H1 (cell line): Measurements from ENCODE around the gene LOC101059915.

Experiments used
- CTCF ChIA-PET: fragments of 300-600 bp; sonication (Branson Sonifier 250); formaldehyde crosslinking; loops from one replicate; lab custom pipeline; 2021; ENCODE audit not compliant: partially characterized antibody; lab: Charles Lee
- POLR2A ChIA-PET: fragments of 300-600 bp; sonication (Branson Sonifier 250); formaldehyde crosslinking; loops from one replicate; lab custom pipeline; 2021; ENCODE audit warnings: inconsistent platforms; ENCODE audit not compliant: partially characterized antibody; lab: Charles Lee
- DNase-seq, 2 experiments: peaks; one replicate each; pipeline versions ENCODE4 v3.0.0 to v3.0.0-alpha.2; 2010 to 2022; ENCODE audit warnings: low spot score in 2 of 2, low read depth in 1 of 2, mixed read lengths in 1 of 2
- FAIRE-seq: peaks from 2 replicates; lab custom pipeline; 2011; peaks lifted over from hg19 to GRCh38; lab: Jason Lieb, UNC
- H2AFZ ChIP-seq: 2 replicates; pipeline ENCODE4 v1.8.1; 2012; ENCODE audit warnings: low read length, inconsistent platforms
- H2AK5ac ChIP-seq: 2 replicates; pipeline ENCODE4 v1.6.1; 2013; ENCODE audit warnings: low read depth, low read length
- H2BK120ac ChIP-seq: replicated peaks from 2 replicates; pipeline ENCODE3; 2013; ENCODE audit warnings: low read depth, low read length, inconsistent platforms
- H2BK12ac ChIP-seq: 2 replicates; pipeline ENCODE4 v1.6.1; 2013; ENCODE audit warnings: low read depth, low read length
- H2BK15ac ChIP-seq: 2 replicates; pipeline ENCODE4 v1.6.1; 2013; ENCODE audit warnings: low read length
- H2BK20ac ChIP-seq: 2 replicates; pipeline ENCODE4 v1.6.1; 2013; ENCODE audit warnings: low read length
- H2BK5ac ChIP-seq: 2 replicates; pipeline ENCODE4 v1.6.1; 2013; ENCODE audit warnings: low read depth, low read length
- H3K14ac ChIP-seq: 2 replicates; pipeline ENCODE4 v1.6.1; 2013; ENCODE audit warnings: inconsistent platforms; ENCODE audit not compliant: insufficient read length
- H3K18ac ChIP-seq: 2 replicates; pipeline ENCODE4 v1.6.1; 2013; ENCODE audit warnings: low read length; ENCODE audit errors: extremely low read depth
- H3K23ac ChIP-seq: 2 replicates; pipeline ENCODE4 v1.6.1; 2013; ENCODE audit warnings: inconsistent platforms; ENCODE audit not compliant: insufficient read length
- H3K23me2 ChIP-seq: 2 replicates; pipeline ENCODE4 v1.6.1; 2013; ENCODE audit warnings: low read depth, low read length
- H3K27ac ChIP-seq: 2 replicates; pipeline ENCODE4 v1.6.1; 2011; ENCODE audit warnings: low read depth, low read length, inconsistent platforms
- H3K27me3 ChIP-seq, 4 experiments: replicated peaks in 1 of 4; 1 replicate in 1 of 4; 2 replicates in 3 of 4; pipeline versions ENCODE4 v1.6.1 to v1.8.1; 2011 to 2013; ENCODE audit warnings: low read length in 3 of 4, mild to moderate bottlenecking in 3 of 4, inconsistent platforms in 2 of 4, mixed read lengths in 2 of 4, moderate library complexity in 1 of 4; ENCODE audit not compliant: control insufficient read depth in 3 of 4, insufficient read depth in 3 of 4; ENCODE audit errors: extremely low read depth in 1 of 4
- H3K36me3 ChIP-seq, 4 experiments: 2 replicates each; pipeline versions ENCODE4 v1.6.1 to v1.8.1; 2011 to 2013; ENCODE audit warnings: mild to moderate bottlenecking in 4 of 4, low read length in 3 of 4, moderate library complexity in 2 of 4, control low read depth in 1 of 4, inconsistent platforms in 1 of 4; ENCODE audit not compliant: insufficient read depth in 4 of 4, control insufficient read depth in 2 of 4
- H3K4ac ChIP-seq: replicated peaks from 2 replicates; pipeline ENCODE3; 2013; ENCODE audit warnings: low read length, low read depth, mixed read lengths, inconsistent platforms; ENCODE audit not compliant: insufficient read length
- H3K4me1 ChIP-seq, 4 experiments: replicated peaks in 1 of 4; 1 replicate in 1 of 4; 2 replicates in 3 of 4; pipeline versions ENCODE4 v1.6.1 to v1.8.1; 2011 to 2013; ENCODE audit warnings: low read length in 3 of 4, inconsistent platforms in 2 of 4, mixed read lengths in 1 of 4; ENCODE audit not compliant: insufficient read depth in 4 of 4, control insufficient read depth in 3 of 4
- H3K4me2 ChIP-seq, 2 experiments: 2 replicates each; pipeline versions ENCODE4 v1.6.1 to v1.8.1; 2011 to 2013; ENCODE audit warnings: low read depth in 2 of 2, low read length in 2 of 2, control low read depth in 1 of 2, inconsistent platforms in 1 of 2, mild to moderate bottlenecking in 1 of 2; ENCODE audit not compliant: insufficient read depth in 1 of 2
- H3K4me3 ChIP-seq, 4 experiments: fragments of 200-600, 300-600 bp in 1 of 4; sonication (generic), shearing (Covaris generic), sonication (Bioruptor Twin) in 1 of 4; 2 replicates each; pipeline versions ENCODE4 v1.5.1 to v1.8.1; 2011 to 2016; ENCODE audit warnings: low read length in 4 of 4, low read depth in 3 of 4, control low read depth in 2 of 4, inconsistent platforms in 2 of 4, mild to moderate bottlenecking in 2 of 4, mixed read lengths in 1 of 4, moderate library complexity in 1 of 4; ENCODE audit not compliant: insufficient read depth in 2 of 4; ENCODE audit errors: extremely low read depth in 1 of 4
- H3K56ac ChIP-seq: replicated peaks from 2 replicates; pipeline ENCODE3; 2013; ENCODE audit warnings: low read depth, mild to moderate bottlenecking, mixed read lengths, low read length, inconsistent platforms; ENCODE audit not compliant: insufficient read length
- H3K79me1 ChIP-seq: 2 replicates; pipeline ENCODE4 v1.6.1; 2013; ENCODE audit warnings: low read depth, low read length, control low read depth
- H3K79me2 ChIP-seq, 2 experiments: 2 replicates each; pipeline versions ENCODE4 v1.6.1 to v1.8.1; 2012 to 2013; ENCODE audit warnings: low read length in 2 of 2, mild to moderate bottlenecking in 2 of 2, inconsistent platforms in 1 of 2; ENCODE audit not compliant: insufficient read depth in 2 of 2, control insufficient read depth in 1 of 2
- H3K9ac ChIP-seq, 4 experiments: replicated peaks in 1 of 4; 1 replicate in 1 of 4; 2 replicates in 3 of 4; pipeline versions ENCODE4 v1.6.1 to v1.8.1; 2011 to 2013; ENCODE audit warnings: low read depth in 3 of 4, low read length in 3 of 4, control low read depth in 2 of 4, mild to moderate bottlenecking in 2 of 4, moderate library complexity in 2 of 4, inconsistent platforms in 1 of 4; ENCODE audit errors: extremely low read depth in 1 of 4
- H3K9me3 ChIP-seq, 2 experiments: 2 replicates each; pipeline versions ENCODE4 v1.6.1 to v1.8.1; 2012 to 2013; ENCODE audit warnings: mild to moderate bottlenecking in 2 of 2, moderate library complexity in 2 of 2, control low read depth in 1 of 2, inconsistent platforms in 1 of 2, low read depth in 1 of 2, low read length in 1 of 2, mixed read lengths in 1 of 2; ENCODE audit not compliant: insufficient read depth in 2 of 2
- H4K20me1 ChIP-seq, 2 experiments: replicated peaks in 1 of 2; 2 replicates each; pipeline versions ENCODE3 to v1.8.1; 2011 to 2013; ENCODE audit warnings: inconsistent platforms in 2 of 2, low read length in 2 of 2, mild to moderate bottlenecking in 1 of 2; ENCODE audit not compliant: insufficient read depth in 2 of 2, control insufficient read depth in 1 of 2
- H4K5ac ChIP-seq: 2 replicates; pipeline ENCODE4 v1.6.1; 2013; ENCODE audit warnings: low read length, low read depth, mixed read lengths, inconsistent platforms; ENCODE audit not compliant: insufficient read length
- H4K8ac ChIP-seq: 2 replicates; pipeline ENCODE4 v1.8.0; 2013; ENCODE audit warnings: mild to moderate bottlenecking, moderate library complexity, low read length, inconsistent platforms; ENCODE audit not compliant: insufficient read depth; ENCODE audit errors: extremely low read depth
- H4K91ac ChIP-seq: replicated peaks from 2 replicates; pipeline ENCODE3; 2013; ENCODE audit warnings: low read length, mixed read lengths, inconsistent platforms; ENCODE audit not compliant: insufficient read length
- GTF2F1 ChIP-seq: IDR thresholded peaks from 2 replicates; pipeline ENCODE4 v1.6.1; 2012; ENCODE audit warnings: low read depth, low read length, improper control_type of control experiment, borderline replicate concordance
- KDM1A ChIP-seq: fragments of 200-600, 300-600 bp; sonication (generic); IDR thresholded peaks from 2 replicates; pipeline ENCODE4 v1.7.1; 2016; ENCODE audit warnings: mild to moderate bottlenecking, low read length, borderline replicate concordance
- SP1 ChIP-seq: IDR thresholded peaks from 2 replicates; pipeline ENCODE4 v1.6.1; 2011; ENCODE audit warnings: low read depth, low read length
- WGBS, 2 experiments: shearing (Covaris generic) in 1 of 2; methylation state at CpG; one replicate each; pipeline versions ENCODE4 v1.1.6 to v1.1.7; 2013 to 2015; ENCODE audit warnings: low lambda C conversion rate in 2 of 2, mixed read lengths in 2 of 2, inconsistent platforms in 1 of 2, low coverage in 1 of 2, missing lambda C conversion rate in 1 of 2; ENCODE audit not compliant: insufficient replicate concordance in 2 of 2, insufficient coverage in 1 of 2, insufficient read length in 1 of 2; ENCODE audit errors: extremely low coverage in 1 of 2, missing lambda C conversion rate in 1 of 2; 5-methylcytosine and 5-hydroxymethylcytosine counted together

LOC101059915 gene

DNA sequence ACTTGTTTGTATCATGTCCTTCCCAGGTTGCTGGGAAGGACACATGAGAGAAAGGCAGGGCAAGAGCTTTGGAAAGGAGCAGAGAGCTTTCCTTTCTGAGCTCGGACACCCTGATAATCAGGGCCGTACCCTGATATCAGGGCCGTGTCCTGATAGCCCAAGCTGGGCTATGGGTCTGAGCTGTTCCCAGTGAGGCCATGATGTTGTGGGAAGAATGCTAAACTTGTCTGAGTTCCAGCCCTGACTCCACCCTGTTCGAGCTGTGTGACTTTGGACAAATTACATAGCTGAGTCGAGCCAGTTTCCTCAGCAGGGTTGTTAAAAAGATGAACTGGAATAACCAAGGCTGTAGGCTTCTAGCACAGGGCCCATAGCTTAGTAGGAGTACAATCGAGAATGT is 45.7 kb upstream of the LOC101059915 start:
- Histone ChIP-seq H3K23ac (no peak overlapping the region), H3K79me1 (no peaks in the 10 kb centered on the region), H3K79me2 (no peaks in the 10 kb centered on the region), H3K14ac (no peak overlapping the region), H2BK120ac (no peak overlapping the region), H4K20me1 (no peaks in the 10 kb centered on the region), H3K9me3 (no peaks in the 10 kb centered on the region), H4K5ac (no peak overlapping the region), H3K36me3 (no peaks in the 10 kb centered on the region), H2AK5ac (no peak overlapping the region), H3K4me2 (no peak overlapping the region), H3K9ac (no peak overlapping the region), H2AFZ (no peak overlapping the region), H2BK15ac (no peak overlapping the region), H3K27me3 (no peaks in the 10 kb centered on the region), H3K27ac (no peak overlapping the region), H3K4ac (no peak overlapping the region), H3K56ac (no peak overlapping the region), H3K18ac (no peak overlapping the region), H3K4me3 (no peak overlapping the region), H4K91ac (no peak overlapping the region), H2BK20ac (no peak overlapping the region), H2BK5ac (no peak overlapping the region), H2BK12ac (no peak overlapping the region), H4K8ac (no peak overlapping the region), H3K4me1 (peaks cover 0 to 5% (median 0%) of the 10 kb centered on the region in 4 experiments; a peak in 1 of 7 replicates), H3K23me2 (no peaks in the 10 kb centered on the region)
- ChIA-PET POLR2A (interaction anchor here (1.2 kb wide), 1 partner anchor 255 kb away, joined by 3 read pairs; the partner anchor contains the start of gene TAF1), CTCF (interaction anchor here (0.7 to 2.4 kb wide), 4 partner anchors 12 to 79 kb away, joined by 3 to 17 read pairs (median 6); no protein-coding TSS in a partner anchor)
- WGBS, 2 experiments: 82% methylated on average over 6 of the region's 6 CpGs; no CpG with 5 or more reads in 1 of the 2 experiments
- TF ChIP-seq SP1 (no peak), GTF2F1 (no peak), KDM1A (no peak)
- FAIRE-seq (no peak), DNase-seq (no peak)
